HepG2 (cell line): ENCODE results near the gene CCDC88C. TPM values are rescaled to one million over a fixed set of nuclear protein-coding genes. Genes with fewer than 3 reads are reported as not detected.

Experiments used
- ATAC-seq: fragments of 200-7000 bp; cut with Tn5 transposase; 3 replicates; pipeline ENCODE4 v1.9.1; 2020; ENCODE audit warnings: mild to moderate bottlenecking, moderate library complexity
- BruUV-seq: library from RNA; stranded (reverse); fragments of 400-500 nt; replicated peaks from 2 replicates; lab custom pipeline; 2021; lab: Mats Ljungman, UMichigan
- CTCF ChIA-PET: fragments of 300-600 bp; formaldehyde crosslinking; extraction: SDS; loops from one replicate; lab custom pipeline; 2021; ENCODE audit warnings: low total read pairs, inconsistent platforms, low intra/inter-chr PET ratio; lab: Yijun Ruan, JAX
- POLR2A ChIA-PET: fragments of 350-600 bp; sonication (Branson Sonifier 250); formaldehyde crosslinking; loops from one replicate; lab custom pipeline; 2020; ENCODE audit warnings: antibody characterized with exemption, inconsistent platforms; lab: Yijun Ruan, JAX
- DNase-seq: peaks from one replicate; pipeline ENCODE4 v3.0.0-alpha.2; 2015; ENCODE audit warnings: low spot score
- FAIRE-seq: peaks from 3 replicates; lab custom pipeline; 2011; peaks lifted over from hg19 to GRCh38; lab: Jason Lieb, UNC
- H2AFZ ChIP-seq: one replicate; pipeline ENCODE4 v1.6.1; 2011; ENCODE audit warnings: low read length, inconsistent platforms
- H3K27ac ChIP-seq: fragments of 300-600 bp; 3 replicates; pipeline ENCODE4 v1.8.0; 2011; ENCODE audit warnings: mixed run types, mild to moderate bottlenecking, mixed read lengths, low read length, inconsistent platforms; ENCODE audit not compliant: insufficient read depth; ENCODE audit errors: extremely low read length
- H3K27me3 ChIP-seq, 2 experiments: fragments of 200-600 bp in 1 of 2; 2 replicates in 1 of 2; 3 replicates in 1 of 2; pipeline versions ENCODE4 v1.6.0 to v1.8.0; 2011; ENCODE audit warnings: low read length in 2 of 2, mild to moderate bottlenecking in 2 of 2, moderate library complexity in 2 of 2, inconsistent platforms in 1 of 2; ENCODE audit not compliant: insufficient read depth in 2 of 2, control insufficient read depth in 1 of 2
- H3K36me3 ChIP-seq, 2 experiments: fragments of 200-600 bp in 1 of 2; replicated peaks in 1 of 2; 2 replicates in 1 of 2; 3 replicates in 1 of 2; pipeline versions ENCODE4 v1.5.1 to v1.8.0; 2011; ENCODE audit warnings: low read length in 2 of 2, inconsistent platforms in 1 of 2; ENCODE audit not compliant: insufficient read depth in 2 of 2, control insufficient read depth in 1 of 2
- H3K4me1 ChIP-seq: 2 replicates; pipeline ENCODE4 v1.5.1; 2012; ENCODE audit warnings: low read length, inconsistent platforms; ENCODE audit not compliant: insufficient read depth
- H3K4me2 ChIP-seq: 2 replicates; pipeline ENCODE4 v1.6.0; 2011; ENCODE audit warnings: low read depth, low read length, inconsistent platforms
- H3K4me3 ChIP-seq, 3 experiments: fragments of 200-600 bp in 1 of 3; sonication (generic), shearing (Covaris generic) in 1 of 3; replicated peaks in 1 of 3; 2 replicates each; pipeline ENCODE4 v1.5.1; 2011 to 2016; ENCODE audit warnings: low read length in 3 of 3, inconsistent platforms in 2 of 3, low read depth in 2 of 3, mild to moderate bottlenecking in 2 of 3, control low read depth in 1 of 3, mixed read lengths in 1 of 3; ENCODE audit not compliant: insufficient read depth in 1 of 3
- H3K79me2 ChIP-seq: one replicate; pipeline ENCODE4 v1.6.1; 2011; ENCODE audit warnings: low read length, inconsistent platforms; ENCODE audit not compliant: insufficient read depth
- H3K9ac ChIP-seq: 2 replicates; pipeline ENCODE4 v1.6.0; 2011; ENCODE audit warnings: mild to moderate bottlenecking, low read depth, low read length, inconsistent platforms; ENCODE audit not compliant: insufficient read depth
- H3K9me3 ChIP-seq: 2 replicates; pipeline ENCODE4 v1.5.1; 2012; ENCODE audit warnings: mild to moderate bottlenecking, low read length
- H4K20me1 ChIP-seq: 2 replicates; pipeline ENCODE4 v1.6.0; 2011; ENCODE audit warnings: inconsistent platforms, mild to moderate bottlenecking, low read length, moderate library complexity; ENCODE audit not compliant: insufficient read depth
- ZNF12 ChIP-seq: sonication (generic); formaldehyde crosslinking; IDR thresholded peaks from 2 replicates; pipeline ENCODE4 v1.5.0; 2020; ENCODE audit warnings: missing genetic modification reagents
- ZNF83 ChIP-seq: sonication (generic); formaldehyde crosslinking; IDR thresholded peaks from 2 replicates; pipeline ENCODE4 v1.4.0; 2020; ENCODE audit warnings: missing genetic modification reagents, mild to moderate bottlenecking, borderline replicate concordance
- WGBS: methylation state at CpG from one replicate; pipeline ENCODE4 v1.1.6; 2017; ENCODE audit warnings: low lambda C conversion rate; 5-methylcytosine and 5-hydroxymethylcytosine counted together
- in situ Hi-C: cut with HindIII; loops from 2 replicates; pipeline ENCODE4 v1.10.0; 2017; ENCODE audit warnings: low pct_unique_long_range_greater_than_20kb; ENCODE audit not compliant: extremely low pct_ligation_motif_present
- intact Hi-C: fragments of 100-400 bp; cut with micrococcal nuclease; formaldehyde crosslinking; loops from one replicate; pipeline ENCODE4 v1.10.0; 2022; ENCODE audit not compliant: unreplicated experiment
- polyA plus RNA-seq, 8 experiments: library from polyadenylated mRNA; depleted of rRNA in 3 of 8; stranded (reverse) in 7 of 8; unstranded in 1 of 8; fragments of >200 nt; fragmentation: Illumina TruSeq in 4 of 8; extraction: Trizol in 4 of 8; gene quantifications; 2 replicates each; pipeline versions ENCODE4 v1.2.1 to v1.2.3, GENCODE V29; 2011 to 2016; ENCODE audit warnings: low read depth in 4 of 8, missing spikeins in 1 of 8, mixed read lengths in 1 of 8; ENCODE audit not compliant: insufficient read depth in 1 of 8
- total RNA-seq, 5 experiments: library from RNA; depleted of rRNA; stranded (reverse); fragments of >200 nt; fragmentation: Illumina TruSeq; extraction: Trizol; gene quantifications; 2 replicates each; pipeline ENCODE4 v1.2.3, GENCODE V29; 2016; ENCODE audit warnings: low read depth in 1 of 5
- TF ChIP-seq, protein P1 (sequence below): sonication (generic); formaldehyde crosslinking; IDR thresholded peaks from 2 replicates; pipeline ENCODE4 v1.8.0; 2022; ENCODE audit warnings: mild to moderate bottlenecking, missing genetic modification reagents, moderate library complexity

CCDC88C gene
- total and polyA plus RNA-seq, 2 of the 13 experiments (the other 11 are each of a cell fraction or from before 2014, with no cell fraction given), result 3.6 to 11.7 TPM

DNA sequence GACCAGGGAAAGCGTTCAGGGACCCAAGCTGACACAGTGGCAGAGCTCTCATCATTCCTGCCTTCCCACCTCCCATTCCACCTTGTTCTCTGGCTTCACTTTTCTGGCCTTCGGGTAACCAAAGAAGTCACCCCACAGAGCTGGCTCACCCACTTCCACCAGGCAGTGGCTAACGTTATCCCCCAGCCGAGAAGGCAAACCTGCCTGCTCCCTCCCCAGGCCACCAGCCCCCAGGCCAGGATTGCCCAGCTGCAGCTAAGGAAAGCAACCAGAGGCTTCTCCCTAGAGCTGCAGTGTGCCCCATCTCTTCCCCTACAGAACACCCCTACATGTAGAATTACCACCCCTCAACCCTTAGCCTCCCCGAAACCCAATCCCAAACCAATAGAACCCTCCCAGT is 22.2 kb downstream of the CCDC88C start (continued):
- TF ChIP-seq, protein P1, sequence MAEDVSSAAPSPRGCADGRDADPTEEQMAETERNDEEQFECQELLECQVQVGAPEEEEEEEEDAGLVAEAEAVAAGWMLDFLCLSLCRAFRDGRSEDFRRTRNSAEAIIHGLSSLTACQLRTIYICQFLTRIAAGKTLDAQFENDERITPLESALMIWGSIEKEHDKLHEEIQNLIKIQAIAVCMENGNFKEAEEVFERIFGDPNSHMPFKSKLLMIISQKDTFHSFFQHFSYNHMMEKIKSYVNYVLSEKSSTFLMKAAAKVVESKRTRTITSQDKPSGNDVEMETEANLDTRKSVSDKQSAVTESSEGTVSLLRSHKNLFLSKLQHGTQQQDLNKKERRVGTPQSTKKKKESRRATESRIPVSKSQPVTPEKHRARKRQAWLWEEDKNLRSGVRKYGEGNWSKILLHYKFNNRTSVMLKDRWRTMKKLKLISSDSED (CRISPR knock-in tag), result no peak
- TF ChIP-seq, all 625 proteins: peak for 0

DNA sequence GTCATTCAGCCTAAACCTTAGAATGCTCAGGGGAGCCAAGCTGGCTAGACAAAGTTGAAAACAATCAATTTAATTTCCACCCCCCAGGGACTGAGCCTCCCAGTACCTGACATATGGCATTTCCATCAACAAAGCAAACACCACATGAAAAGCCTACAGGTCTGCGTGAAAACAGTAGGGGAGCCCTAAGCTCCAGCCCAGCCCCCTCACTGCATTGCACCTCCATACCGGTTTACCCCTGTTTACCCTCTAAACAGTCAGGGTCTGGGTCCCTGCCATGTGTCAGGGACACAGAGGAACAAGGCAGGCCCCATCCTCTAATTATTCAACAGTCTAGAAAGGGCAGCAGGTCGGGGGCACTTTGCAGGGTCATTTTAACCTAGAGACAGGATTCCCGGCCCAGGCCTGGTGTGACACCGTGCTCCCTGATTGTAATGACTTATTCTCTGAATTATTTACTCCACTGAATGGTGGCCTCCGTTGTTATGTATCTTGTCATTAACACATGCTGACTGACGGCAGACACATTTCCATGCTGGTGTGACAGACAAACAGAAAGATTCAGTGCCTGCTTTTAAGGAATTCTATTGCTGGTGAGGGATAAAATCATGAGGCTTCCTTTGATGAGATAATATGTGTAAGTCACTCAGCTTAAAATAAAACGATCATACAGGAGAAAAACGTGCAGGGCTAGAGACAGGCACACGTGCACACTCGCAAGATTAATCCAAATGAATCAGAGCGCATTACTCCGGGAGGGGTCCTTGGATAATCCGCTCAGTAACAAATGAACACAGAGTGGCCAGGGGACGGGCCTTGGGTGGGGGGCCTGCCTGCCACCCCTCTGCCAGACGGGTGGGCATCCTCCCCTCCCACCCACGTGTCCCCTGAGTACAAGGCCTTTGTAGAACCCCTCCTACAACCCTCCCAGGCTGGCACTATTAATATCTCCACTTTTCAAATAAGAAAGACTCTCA is 23.2 kb downstream of the CCDC88C start:
- no peaks in the 10 kb centered on the region for H4K20me1 ChIP-seq
- no peak overlapping the region for H3K4me2 ChIP-seq
- H3K9ac ChIP-seq, result no peak overlapping the region
- DNase-seq (no peak), FAIRE-seq (no peak), ATAC-seq (no peak)
- TF ChIP-seq ZNF12, result peak; percentile 95
- no peak for TF ChIP-seq ZNF83 (CRISPR knock-in tag)
- H3K36me3 ChIP-seq, result no peaks in the 10 kb centered on the region
- H3K4me3 ChIP-seq, result no peak overlapping the region
- no TSS peak for BruUV-seq
- peaks cover 8% of the 10 kb centered on the region for H3K79me2 ChIP-seq
- 84% methylated on average over 17 of the region's 17 CpGs for WGBS
- H2AFZ ChIP-seq, result no peak overlapping the region
- peaks cover 47% of the 10 kb centered on the region for H3K4me1 ChIP-seq
- in situ Hi-C loops (no loop called here), intact Hi-C loops (no loop called here)
- ChIA-PET CTCF (no interaction called here), POLR2A (no interaction called here)
- no peaks in the 10 kb centered on the region for H3K27me3 ChIP-seq
- no peaks in the 10 kb centered on the region for H3K9me3 ChIP-seq
- no peak overlapping the region for H3K27ac ChIP-seq
